Measurements from ENCODE around the gene NPBWR2. TPM values are rescaled to one million over a fixed set of nuclear protein-coding genes. Genes with fewer than 3 reads are reported as not detected.

Gene NPBWR2
- total RNA-seq = not detected in 2 replicates

- Histone ChIP-seq H3K36me3 (ENCODE audit: control insufficient read depth, insufficient read depth, low read length) (no peaks in the 10 kb centered on the region), H3K27me3 (ENCODE audit: control insufficient read depth, insufficient read depth, low read length) (peaks cover 13% of the 10 kb centered on the region), H3K4me3 (ENCODE audit: low read depth, low read length) (no peak within 1 kb of the TSS)
- DNase-seq (ENCODE audit: low read depth) (no peak), FAIRE-seq (no peak)
- no peak for TF ChIP-seq CTCF (IDR thresholded peaks at IDR 0.05; ENCODE audit: insufficient read depth, low read length, severe bottlenecking)
Measured at GRCh38 chr20:64106981-64107735, at the start of gene NPBWR2. NPBWR2 (minus strand) TSS chr20:64107565; CDS start chr20:64106831, 734 bp downstream.

- no peak for DNase-seq (ENCODE audit: low read depth)
- FAIRE-seq = no peak
- Histone ChIP-seq H3K27me3 (ENCODE audit: control insufficient read depth, insufficient read depth, low read length) (peaks cover 4% of the 10 kb centered on the region), H3K36me3 (ENCODE audit: control insufficient read depth, insufficient read depth, low read length) (no peaks in the 10 kb centered on the region), H3K4me3 (ENCODE audit: low read depth, low read length) (no peak overlapping the region)
- no peak for TF ChIP-seq CTCF (IDR thresholded peaks at IDR 0.05; ENCODE audit: insufficient read depth, low read length, severe bottlenecking)
Measured at GRCh38 chr20:64156136-64156885, 48.9 kb upstream of the NPBWR2 start.

- no peak for TF ChIP-seq CTCF (IDR thresholded peaks at IDR 0.05; ENCODE audit: insufficient read depth, low read length, severe bottlenecking)
- Histone ChIP-seq H3K36me3 (ENCODE audit: control insufficient read depth, insufficient read depth, low read length) (no peaks in the 10 kb centered on the region), H3K4me3 (ENCODE audit: low read depth, low read length) (no peak overlapping the region), H3K27me3 (ENCODE audit: control insufficient read depth, insufficient read depth, low read length) (peaks cover 1% of the 10 kb centered on the region)
- no peak for FAIRE-seq
- DNase-seq (ENCODE audit: low read depth) = no peak
Measured at GRCh38 chr20:64155258-64156135, 48.1 kb upstream of the NPBWR2 start.

- DNase-seq (ENCODE audit: low read depth) (no peak), FAIRE-seq (no peak)
- H3K27me3 ChIP-seq (ENCODE audit: control insufficient read depth, insufficient read depth, low read length) = no peaks in the 10 kb centered on the region
- H3K36me3 ChIP-seq (ENCODE audit: control insufficient read depth, insufficient read depth, low read length) = no peaks in the 10 kb centered on the region
- H3K4me3 ChIP-seq (ENCODE audit: low read depth, low read length) = no peak overlapping the region
- TF ChIP-seq CTCF (IDR thresholded peaks at IDR 0.05; ENCODE audit: insufficient read depth, low read length, severe bottlenecking) = no peak
Measured at GRCh38 chr20:64154590-64155257, 47.4 kb upstream of the NPBWR2 start.

GRCh38 chr20:64153861-64154589, 46.7 kb upstream of the NPBWR2 start:
- Histone ChIP-seq H3K27me3 (ENCODE audit: control insufficient read depth, insufficient read depth, low read length) (no peaks in the 10 kb centered on the region), H3K4me3 (ENCODE audit: low read depth, low read length) (no peak overlapping the region), H3K36me3 (ENCODE audit: control insufficient read depth, insufficient read depth, low read length) (no peaks in the 10 kb centered on the region)
- FAIRE-seq (no peak), DNase-seq (ENCODE audit: low read depth) (no peak)
- TF ChIP-seq CTCF (IDR thresholded peaks at IDR 0.05; ENCODE audit: insufficient read depth, low read length, severe bottlenecking) = no peak

All from bronchial epithelial cell (primary cell).